GM12865 (cell line): ENCODE measurements around the gene MMP24.

Source experiments
- DNase-seq: peaks from one replicate; pipeline ENCODE4 v3.0.0; 2010; ENCODE audit warnings: low read depth
- H3K4me3 ChIP-seq: 2 replicates; pipeline ENCODE4 v1.5.1; 2011; ENCODE audit warnings: mild to moderate bottlenecking, low read depth, low read length, control low read depth
- CTCF ChIP-seq: IDR thresholded peaks from 2 replicates; pipeline ENCODE4 v1.5.1; 2011; ENCODE audit warnings: low read length, control low read depth, low read depth, inconsistent platforms; ENCODE audit not compliant: insufficient read depth; ENCODE audit errors: missing control alignments

The MMP24 gene

GRCh38 chr20:35270021-35270902 lies 43.8 kb downstream of the MMP24 start:
- DNase-seq = no peak
- TF ChIP-seq CTCF = no peak
- no peak overlapping the region for H3K4me3 ChIP-seq

- no peak overlapping the region for H3K4me3 ChIP-seq
- no peak for DNase-seq
- no peak for TF ChIP-seq CTCF
Observed at GRCh38 chr20:35271073-35271882, 44.8 kb downstream of the MMP24 start.

- H3K4me3 ChIP-seq = no peak overlapping the region
- DNase-seq = no peak
- no peak for TF ChIP-seq CTCF
Observed at GRCh38 chr20:35271904-35272303, 45.4 kb downstream of the MMP24 start.

- TF ChIP-seq CTCF = no peak
- H3K4me3 ChIP-seq = no peak overlapping the region
- DNase-seq = no peak
Observed at GRCh38 chr20:35273449-35274171, 47.1 kb downstream of the MMP24 start.

GRCh38 chr20:35274172-35275092 lies 47.9 kb downstream of the MMP24 start:
- H3K4me3 ChIP-seq = no peak overlapping the region
- no peak for TF ChIP-seq CTCF
- no peak for DNase-seq

GRCh38 chr20:35275741-35276251 lies 49.3 kb downstream of the MMP24 start:
- no peak for TF ChIP-seq CTCF
- DNase-seq = no peak
- no peak overlapping the region for H3K4me3 ChIP-seq
